Activated B cell treated with CpG ODN at 0.5 μM for 24 hours (primary cell): ENCODE results near the gene ACTN1. TPM values are rescaled to one million over a fixed set of nuclear protein-coding genes. Genes with fewer than 3 reads are reported as not detected.

ENCODE experiments used
- ATAC-seq: fragments of 200-7000 bp; cut with Tn5 transposase; one replicate; pipeline ENCODE4 v1.10.0; 2021; ENCODE audit warnings: low read depth, mild to moderate bottlenecking, moderate library complexity
- CTCF ChIA-PET: fragments of 350-600 bp; sonication (Branson Sonifier 250); formaldehyde crosslinking; loops from one replicate; lab custom pipeline; 2021; ENCODE audit warnings: antibody characterized with exemption; lab: Charles Lee
- POLR2A ChIA-PET: fragments of 350-600 bp; sonication (Branson Sonifier 250); formaldehyde crosslinking; loops from one replicate; lab custom pipeline; 2021; ENCODE audit warnings: antibody characterized with exemption; lab: Charles Lee
- DNase-seq: peaks from one replicate; pipeline ENCODE4 v3.0.0; 2022
- H3K27ac Mint-ChIP-seq: one replicate; pipeline ENCODE4 v1.8.0; 2020; ENCODE audit warnings: mixed read lengths
- H3K27me3 Mint-ChIP-seq: one replicate; pipeline ENCODE4 v1.8.0; 2021; ENCODE audit warnings: mixed read lengths
- H3K36me3 Mint-ChIP-seq: one replicate; pipeline ENCODE4 v1.8.0; 2021; ENCODE audit warnings: low read depth, mixed read lengths
- H3K4me1 Mint-ChIP-seq: one replicate; pipeline ENCODE4 v1.8.0; 2021; ENCODE audit warnings: mixed read lengths
- H3K4me3 Mint-ChIP-seq: one replicate; pipeline ENCODE4 v1.8.0; 2020; ENCODE audit warnings: mild to moderate bottlenecking, mixed read lengths
- H3K9me3 Mint-ChIP-seq: one replicate; pipeline ENCODE4 v1.8.0; 2020; ENCODE audit warnings: mixed read lengths
- intact Hi-C: fragments of 100-400 bp; cut with micrococcal nuclease; formaldehyde crosslinking; loops from one replicate; pipeline ENCODE4 v1.15.1; 2024
- total RNA-seq: library from RNA; stranded (reverse); gene quantifications from 2 replicates; pipeline ENCODE4 v1.2.3, GENCODE V29; 2022
- TF ChIP-seq, protein P1 (sequence below): fragments of 200-600 bp; IDR thresholded peaks from one replicate; pipeline ENCODE4 v1.8.0; 2022; ENCODE audit warnings: antibody characterized with exemption, mild to moderate bottlenecking

The ACTN1 gene
- total RNA-seq, 1 donor from 2014 or later, result 0.22 TPM

DNA sequence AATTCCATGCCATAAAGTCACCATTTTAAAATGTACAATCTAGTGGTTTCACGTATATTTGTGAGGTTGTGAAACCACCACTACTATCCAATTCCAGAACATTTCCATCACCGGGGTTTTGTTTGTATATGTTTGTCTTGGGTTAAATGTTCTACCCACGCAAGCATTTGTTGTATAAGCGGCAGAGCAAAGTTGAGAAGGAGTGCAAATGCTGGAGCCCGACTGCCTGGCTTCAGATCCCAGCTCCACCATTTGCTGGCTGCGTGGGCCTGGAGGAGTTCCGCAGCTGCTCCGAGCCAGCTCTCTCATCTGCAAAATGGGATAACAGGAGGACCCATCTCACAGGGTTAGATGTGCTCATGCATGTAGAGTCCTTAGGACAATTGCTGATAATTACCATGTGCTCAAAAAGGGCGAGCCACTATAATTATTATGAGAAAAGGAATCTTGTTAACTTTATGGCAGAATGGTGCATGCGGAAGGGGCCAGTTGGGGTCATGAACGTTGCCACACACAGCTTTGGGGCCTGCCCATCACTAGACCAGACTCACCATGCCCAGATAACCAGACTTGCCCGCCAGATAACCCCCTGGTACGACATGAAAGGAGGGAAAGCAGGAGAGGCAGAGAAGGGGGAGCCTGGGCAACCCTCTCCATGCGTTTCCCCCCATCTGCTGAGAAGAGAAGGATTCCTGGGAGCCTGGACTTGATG, 6.4 kb downstream of the ACTN1 start:
- H3K4me1 Mint-ChIP-seq, result peaks cover 3% of the 10 kb centered on the region
- no peak overlapping the region for H3K4me3 Mint-ChIP-seq
- H3K27ac Mint-ChIP-seq, result no peak overlapping the region
- H3K9me3 Mint-ChIP-seq, result peaks cover 4% of the 10 kb centered on the region
- DNase-seq, result no peak
- ATAC-seq, result no peak
- CTCF ChIA-PET, result no interaction called here
- H3K27me3 Mint-ChIP-seq, result peaks cover 18% of the 10 kb centered on the region
- TF ChIP-seq, protein P1, sequence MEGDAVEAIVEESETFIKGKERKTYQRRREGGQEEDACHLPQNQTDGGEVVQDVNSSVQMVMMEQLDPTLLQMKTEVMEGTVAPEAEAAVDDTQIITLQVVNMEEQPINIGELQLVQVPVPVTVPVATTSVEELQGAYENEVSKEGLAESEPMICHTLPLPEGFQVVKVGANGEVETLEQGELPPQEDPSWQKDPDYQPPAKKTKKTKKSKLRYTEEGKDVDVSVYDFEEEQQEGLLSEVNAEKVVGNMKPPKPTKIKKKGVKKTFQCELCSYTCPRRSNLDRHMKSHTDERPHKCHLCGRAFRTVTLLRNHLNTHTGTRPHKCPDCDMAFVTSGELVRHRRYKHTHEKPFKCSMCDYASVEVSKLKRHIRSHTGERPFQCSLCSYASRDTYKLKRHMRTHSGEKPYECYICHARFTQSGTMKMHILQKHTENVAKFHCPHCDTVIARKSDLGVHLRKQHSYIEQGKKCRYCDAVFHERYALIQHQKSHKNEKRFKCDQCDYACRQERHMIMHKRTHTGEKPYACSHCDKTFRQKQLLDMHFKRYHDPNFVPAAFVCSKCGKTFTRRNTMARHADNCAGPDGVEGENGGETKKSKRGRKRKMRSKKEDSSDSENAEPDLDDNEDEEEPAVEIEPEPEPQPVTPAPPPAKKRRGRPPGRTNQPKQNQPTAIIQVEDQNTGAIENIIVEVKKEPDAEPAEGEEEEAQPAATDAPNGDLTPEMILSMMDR, result no peak
- intact Hi-C loops, result no loop called here
- POLR2A ChIA-PET, result no interaction called here
- no peaks in the 10 kb centered on the region for H3K36me3 Mint-ChIP-seq

- H3K36me3 Mint-ChIP-seq, result no peaks in the 10 kb centered on the region
- H3K27ac Mint-ChIP-seq, result no peak overlapping the region
- ChIA-PET POLR2A (no interaction called here), CTCF (no interaction called here)
- TF ChIP-seq, protein P1, result no peak
- H3K4me3 Mint-ChIP-seq, result no peak overlapping the region
- peaks cover 4% of the 10 kb centered on the region for H3K9me3 Mint-ChIP-seq
- no peak for DNase-seq
- H3K27me3 Mint-ChIP-seq, result peaks cover 7% of the 10 kb centered on the region
- no peaks in the 10 kb centered on the region for H3K4me1 Mint-ChIP-seq
- intact Hi-C loops, result no loop called here
- ATAC-seq, result no peak
These were observed 7.6 kb downstream of the ACTN1 start for GRCh38 chr14:68971411-68972035.

- no peak overlapping the region for H3K27ac Mint-ChIP-seq
- peaks cover 4% of the 10 kb centered on the region for H3K9me3 Mint-ChIP-seq
- intact Hi-C loops, result no loop called here
- TF ChIP-seq, protein P1, result no peak
- ChIA-PET CTCF (no interaction called here), POLR2A (no interaction called here)
- H3K36me3 Mint-ChIP-seq, result no peaks in the 10 kb centered on the region
- no peak for DNase-seq
- peaks cover 2% of the 10 kb centered on the region for H3K27me3 Mint-ChIP-seq
- no peak overlapping the region for H3K4me3 Mint-ChIP-seq
- no peak for ATAC-seq
- H3K4me1 Mint-ChIP-seq, result no peaks in the 10 kb centered on the region
These were observed 8.4 kb downstream of the ACTN1 start for GRCh38 chr14:68970736-68971135.

DNA sequence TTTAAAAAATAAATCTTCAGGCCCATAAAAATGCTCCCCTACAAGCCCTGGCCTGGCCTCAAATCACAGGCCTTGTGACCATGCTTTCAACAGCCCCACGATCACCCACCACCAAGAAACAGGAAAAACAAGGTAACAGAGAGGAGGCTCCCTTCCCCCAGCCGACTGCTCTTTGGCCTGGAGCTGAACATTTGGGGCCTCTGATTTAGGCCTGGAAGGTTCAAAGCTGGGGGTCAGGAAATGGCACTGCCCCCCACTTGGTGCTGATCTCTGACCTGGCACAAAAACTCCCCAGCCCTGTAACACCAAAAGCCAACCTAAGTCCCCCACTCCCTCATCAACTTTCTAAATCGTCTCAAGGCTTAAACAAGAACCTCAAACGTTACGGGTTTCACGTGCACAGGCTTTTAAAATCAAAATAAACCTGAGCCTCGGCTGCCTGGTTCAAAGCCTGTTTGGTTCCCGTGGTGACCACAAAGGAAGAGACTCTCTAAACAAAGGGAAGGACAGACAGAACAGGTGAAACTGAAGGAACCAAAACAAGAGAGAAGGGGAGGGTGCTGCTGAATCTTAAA, 9.0 kb downstream of the ACTN1 start:
- DNase-seq, result no peak
- Mint-ChIP-seq H3K4me1 (no peaks in the 10 kb centered on the region), H3K27me3 (peaks cover 6% of the 10 kb centered on the region), H3K27ac (no peak overlapping the region), H3K9me3 (peaks cover 4% of the 10 kb centered on the region), H3K36me3 (no peaks in the 10 kb centered on the region), H3K4me3 (no peak overlapping the region)
- CTCF ChIA-PET, result no interaction called here
- ATAC-seq, result no peak
- POLR2A ChIA-PET, result no interaction called here
- TF ChIP-seq, protein P1, result no peak
- intact Hi-C loops, result no loop called here

GRCh38 chr14:68969278-68970033, 9.6 kb downstream of the ACTN1 start:
- TF ChIP-seq, protein P1, result no peak
- ATAC-seq, result no peak
- ChIA-PET POLR2A (no interaction called here), CTCF (no interaction called here)
- no peak overlapping the region for H3K4me3 Mint-ChIP-seq
- no peaks in the 10 kb centered on the region for H3K36me3 Mint-ChIP-seq
- intact Hi-C loops, result no loop called here
- H3K27ac Mint-ChIP-seq, result no peak overlapping the region
- H3K9me3 Mint-ChIP-seq, result peaks cover 4% of the 10 kb centered on the region
- H3K27me3 Mint-ChIP-seq, result peaks cover 4% of the 10 kb centered on the region
- no peaks in the 10 kb centered on the region for H3K4me1 Mint-ChIP-seq
- no peak for DNase-seq
